ENCODE data around the gene SAA2. TPM values are rescaled to one million over a fixed set of nuclear protein-coding genes. Genes with fewer than 3 reads are reported as not detected.

SAA2 gene
- total and polyA plus RNA-seq, 2 of the 4 experiments (the other 2 are of a cell fraction): not detected

DNA sequence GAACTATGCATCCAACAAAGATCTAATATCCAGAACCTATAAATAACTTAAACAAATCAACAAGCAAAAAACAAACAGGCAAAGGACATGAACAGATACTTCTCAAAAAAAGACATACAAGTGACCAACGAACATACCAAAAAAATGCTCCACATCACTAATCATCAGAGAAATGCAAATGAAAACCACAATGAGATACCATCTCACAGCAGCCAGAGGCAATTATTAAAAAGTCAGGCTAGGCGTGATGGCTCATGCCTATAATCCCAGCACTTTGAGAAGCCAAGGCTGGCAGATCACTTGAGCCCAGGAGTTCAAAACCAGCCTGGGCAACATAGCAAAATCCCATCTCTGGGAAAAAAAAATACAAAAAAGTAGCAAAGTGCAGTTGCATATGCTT lies 22.6 kb downstream of the SAA2 start:
- BruUV-seq (replicated peaks): no TSS peak
- Histone ChIP-seq H3K27ac (ENCODE audit: insufficient read depth, low read length) (no peak overlapping the region), H3K9me3 (ENCODE audit: control insufficient read depth, insufficient read depth, low read length) (no peaks in the 10 kb centered on the region), H3K4ac (ENCODE audit: low read depth, low read length) (no peak overlapping the region), H4K5ac (ENCODE audit: low read depth, low read length) (no peak overlapping the region), H2BK5ac (ENCODE audit: low read depth, low read length, poor library complexity, severe bottlenecking) (no peak overlapping the region), H2BK120ac (ENCODE audit: low read depth, low read length) (no peak overlapping the region), H4K20me1 (ENCODE audit: insufficient read depth, low read length) (no peaks in the 10 kb centered on the region), H2AFZ (replicated peaks; ENCODE audit: low read length, poor library complexity) (no peak overlapping the region), H3K27me3 (ENCODE audit: control insufficient read depth, insufficient read depth, low read length) (no peaks in the 10 kb centered on the region), H2BK15ac (ENCODE audit: low read depth, low read length) (no peak overlapping the region), H3K36me3 (ENCODE audit: control insufficient read depth, insufficient read depth, low read length) (no peaks in the 10 kb centered on the region), H3K4me2 (ENCODE audit: low read depth, low read length) (no peak overlapping the region), H3K23ac (ENCODE audit: low read depth, low read length) (no peak overlapping the region), H3K18ac (ENCODE audit: low read depth, low read length) (no peak overlapping the region), H3K4me1 (ENCODE audit: control insufficient read depth, insufficient read depth, low read length) (no peaks in the 10 kb centered on the region), H2AK5ac (ENCODE audit: low read depth, low read length) (no peak overlapping the region), H3K14ac (replicated peaks; ENCODE audit: low read depth, low read length) (no peak overlapping the region), H4K8ac (ENCODE audit: low read depth in 2 of 2, low read length in 2 of 2) (no peak overlapping the region), H2AK9ac (replicated peaks; ENCODE audit: low read depth, low read length, poor library complexity) (no peak overlapping the region), H3K79me1 (ENCODE audit: low read depth in 1 of 2, low read length in 2 of 2) (no peaks in the 10 kb centered on the region), H3K9me1 (ENCODE audit: insufficient read depth, low read length) (no peaks in the 10 kb centered on the region), H3K4me3 (ENCODE audit: insufficient read depth, low read depth, low read length) (no peak overlapping the region), H3K9ac (ENCODE audit: low read depth, low read length) (no peak overlapping the region), H4K91ac (ENCODE audit: insufficient read depth, low read depth, low read length) (no peak overlapping the region), H2BK20ac (ENCODE audit: low read depth, low read length) (no peak overlapping the region), H3K56ac (ENCODE audit: extremely low read depth, insufficient read depth, low read length) (no peak overlapping the region)
- in situ Hi-C loops (cut with MboI; ENCODE audit: low sequenced_read_pairs) (no loop called here), intact Hi-C loops (cut with micrococcal nuclease) (no loop called here), dilution Hi-C loops (cut with HindIII; ENCODE audit: low sequenced_read_pairs, unreplicated experiment) (no loop called here)
- CTCF ChIA-PET: interaction anchor here (1.0 kb wide), 1 partner anchor 18 kb away, joined by 4 read pairs; no protein-coding TSS in a partner anchor
- ATAC-seq (ENCODE audit: low read depth) (no peak), DNase-seq (no peak)
- TF ChIP-seq, protein P1, sequence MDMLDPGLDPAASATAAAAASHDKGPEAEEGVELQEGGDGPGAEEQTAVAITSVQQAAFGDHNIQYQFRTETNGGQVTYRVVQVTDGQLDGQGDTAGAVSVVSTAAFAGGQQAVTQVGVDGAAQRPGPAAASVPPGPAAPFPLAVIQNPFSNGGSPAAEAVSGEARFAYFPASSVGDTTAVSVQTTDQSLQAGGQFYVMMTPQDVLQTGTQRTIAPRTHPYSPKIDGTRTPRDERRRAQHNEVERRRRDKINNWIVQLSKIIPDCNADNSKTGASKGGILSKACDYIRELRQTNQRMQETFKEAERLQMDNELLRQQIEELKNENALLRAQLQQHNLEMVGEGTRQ (IDR thresholded peaks at IDR 0.05; ENCODE audit: low read depth, low read length): no peak
- no peak for TF ChIP-seq NFE2L2 (IDR thresholded peaks at IDR 0.05; ENCODE audit: low read depth, low read length)
- no peak for TF ChIP-seq RFX5 (IDR thresholded peaks at IDR 0.05; ENCODE audit: low read depth, low read length)
- TF ChIP-seq BHLHE40 (IDR thresholded peaks at IDR 0.05; ENCODE audit: low read depth, low read length): no peak
- TF ChIP-seq CEBPB (IDR thresholded peaks at IDR 0.05; ENCODE audit: low read depth, low read length): no peak
- TF ChIP-seq MAFK (IDR thresholded peaks at IDR 0.05; ENCODE audit: low read depth, low read length): no peak
- TF ChIP-seq POLR2A (IDR thresholded peaks at IDR 0.05; ENCODE audit: low read depth, low read length): no peak
- no peak for TF ChIP-seq SMC3 (IDR thresholded peaks at IDR 0.05; ENCODE audit: low read depth, low read length)
- TF ChIP-seq CHD1 (IDR thresholded peaks at IDR 0.05; ENCODE audit: low read depth, low read length): no peak
- TF ChIP-seq MAZ (IDR thresholded peaks at IDR 0.05; ENCODE audit: borderline replicate concordance, low read depth, low read length): no peak
- no peak for TF ChIP-seq MXI1 (IDR thresholded peaks at IDR 0.05; ENCODE audit: borderline replicate concordance, low read depth, low read length)
- TF ChIP-seq, protein P2, sequence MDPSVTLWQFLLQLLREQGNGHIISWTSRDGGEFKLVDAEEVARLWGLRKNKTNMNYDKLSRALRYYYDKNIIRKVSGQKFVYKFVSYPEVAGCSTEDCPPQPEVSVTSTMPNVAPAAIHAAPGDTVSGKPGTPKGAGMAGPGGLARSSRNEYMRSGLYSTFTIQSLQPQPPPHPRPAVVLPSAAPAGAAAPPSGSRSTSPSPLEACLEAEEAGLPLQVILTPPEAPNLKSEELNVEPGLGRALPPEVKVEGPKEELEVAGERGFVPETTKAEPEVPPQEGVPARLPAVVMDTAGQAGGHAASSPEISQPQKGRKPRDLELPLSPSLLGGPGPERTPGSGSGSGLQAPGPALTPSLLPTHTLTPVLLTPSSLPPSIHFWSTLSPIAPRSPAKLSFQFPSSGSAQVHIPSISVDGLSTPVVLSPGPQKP (IDR thresholded peaks at IDR 0.05; ENCODE audit: borderline replicate concordance, low read depth, low read length): no peak
- TF ChIP-seq FOS (IDR thresholded peaks at IDR 0.05; ENCODE audit: low read depth, low read length): no peak
- TF ChIP-seq RAD21 (IDR thresholded peaks at IDR 0.05; ENCODE audit: low read length): no peak
- POLR2A ChIA-PET (ENCODE audit: unreplicated experiment): no interaction called here
- 20% methylated on average over 1 of the region's 2 CpGs; no CpG with 5 or more reads in 1 of the 2 experiments for WGBS, 2 experiments (ENCODE audit: extremely low coverage in 2 of 2, insufficient read length in 1 of 2)

Measured in IMR-90 (cell line).